HL-60 (cell line): ENCODE data around the gene CD276.

Source experiments
- CTCF ChIP-seq: IDR thresholded peaks from one replicate; pipeline ENCODE4 v1.5.1; 2011; ENCODE audit warnings: low read length, control low read depth, inconsistent platforms; ENCODE audit not compliant: insufficient read depth
- GABPA ChIP-seq: IDR thresholded peaks from 2 replicates; pipeline ENCODE4 v1.6.1; 2012; ENCODE audit warnings: low read depth
- POLR2AphosphoS5 ChIP-seq: IDR thresholded peaks from 2 replicates; pipeline ENCODE4 v1.6.1; 2012; ENCODE audit warnings: low read depth
- REST ChIP-seq: IDR thresholded peaks from 2 replicates; pipeline ENCODE4 v1.6.1; 2012; ENCODE audit warnings: low read depth; ENCODE audit not compliant: insufficient replicate concordance

- TF ChIP-seq CTCF, result no peak
- TF ChIP-seq REST, result no peak
- TF ChIP-seq POLR2AphosphoS5, result no peak
- no peak for TF ChIP-seq GABPA
Measured at GRCh38 chr15:73711526-73711925, 27.3 kb downstream of the CD276 start.
